GM12891 (cell line): Measurements from ENCODE around the gene SPON1.
"Not testable (repeated sequence)": the region's sequence is repeated elsewhere in the genome, so short reads cannot be mapped to it uniquely, and the experiment has no call there.

Experiments
- DNase-seq: peaks from one replicate; pipeline ENCODE4 v3.0.0; 2011; ENCODE audit warnings: low spot score; ENCODE audit not compliant: insufficient read length
- FAIRE-seq: peaks from 2 replicates; lab custom pipeline; 2011; peaks lifted over from hg19 to GRCh38; lab: Jason Lieb, UNC
- PAX5 ChIP-seq: IDR thresholded peaks from 2 replicates; pipeline ENCODE4 v1.6.1; 2011; ENCODE audit warnings: low read length, moderate library complexity, mild to moderate bottlenecking; ENCODE audit not compliant: insufficient read depth, severe bottlenecking
- POLR2A ChIP-seq: IDR thresholded peaks from 2 replicates; pipeline ENCODE4 v1.6.1; 2011; ENCODE audit warnings: low read depth, low read length, control low read depth
- POLR2AphosphoS5 ChIP-seq: IDR thresholded peaks from 2 replicates; pipeline ENCODE4 v1.6.1; 2011; ENCODE audit warnings: low read depth, low read length, control low read depth
- POU2F2 ChIP-seq: IDR thresholded peaks from 2 replicates; pipeline ENCODE4 v1.6.1; 2011; ENCODE audit warnings: low read depth, mild to moderate bottlenecking, control low read depth, low read length, moderate library complexity
- SPI1 ChIP-seq: IDR thresholded peaks from 2 replicates; pipeline ENCODE4 v1.6.1; 2011; ENCODE audit warnings: low read depth, low read length, control low read depth
- TAF1 ChIP-seq: IDR thresholded peaks from 2 replicates; pipeline ENCODE4 v1.6.1; 2011; ENCODE audit warnings: low read depth, low read length, control low read depth

Gene SPON1

DNA sequence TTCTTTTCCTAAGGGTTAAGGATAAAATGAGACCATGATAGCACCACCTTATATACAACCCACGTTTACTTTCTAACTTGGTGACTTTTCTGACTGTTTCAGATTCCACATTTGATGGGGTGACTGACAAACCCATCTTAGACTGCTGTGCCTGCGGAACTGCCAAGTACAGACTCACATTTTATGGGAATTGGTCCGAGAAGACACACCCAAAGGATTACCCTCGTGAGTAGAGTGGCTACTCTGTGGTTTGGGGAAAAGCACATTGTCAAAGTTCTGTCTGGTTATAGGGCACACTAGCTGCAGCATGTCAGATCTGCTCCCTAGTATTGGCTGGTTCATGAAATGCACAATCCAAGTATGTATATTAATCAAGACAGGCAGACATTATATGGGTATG, 117.3 kb downstream of the SPON1 start:
- no peak for TF ChIP-seq SPI1
- FAIRE-seq (no peak), DNase-seq (no peak)

DNA sequence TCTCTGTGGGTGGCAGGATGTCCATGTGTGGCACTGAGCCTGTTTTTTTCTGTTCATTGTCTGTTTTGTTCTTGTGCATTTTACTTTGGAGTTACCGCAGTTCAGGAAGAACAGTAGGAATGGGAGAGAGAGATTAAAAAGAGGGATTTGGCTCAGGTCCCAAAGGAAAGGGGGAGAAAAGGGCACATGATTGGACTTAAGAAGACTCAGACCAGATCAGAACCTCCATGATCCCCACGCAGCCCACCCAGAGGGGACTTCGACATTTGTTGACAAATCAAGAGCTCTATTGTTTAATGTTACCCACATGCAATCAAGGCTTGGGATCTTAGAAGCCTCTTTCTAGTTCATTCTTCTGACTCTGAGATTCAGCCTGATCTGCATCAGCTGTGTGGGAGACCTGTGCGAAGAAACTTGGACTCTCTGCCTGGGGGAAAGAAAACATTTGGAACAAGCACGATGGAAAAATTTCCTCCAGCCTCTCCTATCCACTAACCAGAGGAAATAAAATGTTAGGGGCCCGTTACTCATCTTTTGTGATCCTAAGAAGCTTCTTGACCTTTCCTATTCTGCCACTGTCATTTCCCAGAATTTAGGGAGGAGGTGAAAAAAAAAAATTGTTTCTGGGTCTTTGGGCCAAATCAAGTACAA, 119.2 kb downstream of the SPON1 start:
- FAIRE-seq = no peak
- no peak for DNase-seq
- TF ChIP-seq SPI1 (no peak), POU2F2 (no peak), POLR2AphosphoS5 (no peak), TAF1 (no peak), PAX5 (no peak), POLR2A (no peak)

DNA sequence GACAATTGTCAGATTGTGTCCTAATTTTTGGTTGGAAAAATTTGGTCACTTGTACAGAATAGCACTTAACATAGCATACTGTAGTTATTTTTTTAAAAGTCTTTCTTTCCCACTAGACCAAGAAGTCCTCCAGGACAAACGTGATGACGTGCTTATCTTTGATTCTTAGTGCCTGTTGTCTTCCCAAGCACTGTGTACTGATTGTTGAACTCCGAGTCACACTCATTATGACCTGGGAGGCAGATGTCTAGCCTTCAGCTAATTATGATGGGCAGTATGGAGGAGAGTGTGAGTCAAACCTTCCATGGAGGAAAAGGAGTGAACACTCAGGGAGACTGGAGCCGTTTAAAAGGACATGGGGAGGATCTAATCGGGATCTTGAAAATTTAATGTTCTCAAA, 119.8 kb downstream of the SPON1 start:
- DNase-seq (no peak), FAIRE-seq (no peak)
- TF ChIP-seq TAF1 (no peak), PAX5 (no peak), POLR2A (no peak), POLR2AphosphoS5 (no peak), POU2F2 (no peak), SPI1 (no peak)

DNA sequence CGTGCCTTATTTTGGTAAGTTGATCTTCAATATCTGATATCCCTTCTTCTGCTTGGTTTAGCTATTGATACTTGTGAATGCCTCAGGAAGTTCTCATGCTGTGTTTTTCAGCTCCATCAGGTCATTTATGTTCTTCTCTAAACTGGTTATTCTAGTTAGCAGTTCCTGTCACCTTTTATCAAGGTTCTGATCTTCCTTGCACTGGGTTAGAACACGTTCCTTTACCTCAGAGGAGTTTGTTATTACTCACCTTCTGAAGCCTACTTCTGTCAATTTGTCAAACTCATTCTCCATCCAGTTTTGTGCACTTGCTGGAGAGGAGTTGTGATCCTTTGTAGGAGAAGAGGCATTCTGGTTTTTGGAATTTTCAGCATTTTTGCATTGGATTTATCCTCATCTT, 126.3 kb downstream of the SPON1 start:
- FAIRE-seq, DNase-seq: not testable (repeated sequence)

DNA sequence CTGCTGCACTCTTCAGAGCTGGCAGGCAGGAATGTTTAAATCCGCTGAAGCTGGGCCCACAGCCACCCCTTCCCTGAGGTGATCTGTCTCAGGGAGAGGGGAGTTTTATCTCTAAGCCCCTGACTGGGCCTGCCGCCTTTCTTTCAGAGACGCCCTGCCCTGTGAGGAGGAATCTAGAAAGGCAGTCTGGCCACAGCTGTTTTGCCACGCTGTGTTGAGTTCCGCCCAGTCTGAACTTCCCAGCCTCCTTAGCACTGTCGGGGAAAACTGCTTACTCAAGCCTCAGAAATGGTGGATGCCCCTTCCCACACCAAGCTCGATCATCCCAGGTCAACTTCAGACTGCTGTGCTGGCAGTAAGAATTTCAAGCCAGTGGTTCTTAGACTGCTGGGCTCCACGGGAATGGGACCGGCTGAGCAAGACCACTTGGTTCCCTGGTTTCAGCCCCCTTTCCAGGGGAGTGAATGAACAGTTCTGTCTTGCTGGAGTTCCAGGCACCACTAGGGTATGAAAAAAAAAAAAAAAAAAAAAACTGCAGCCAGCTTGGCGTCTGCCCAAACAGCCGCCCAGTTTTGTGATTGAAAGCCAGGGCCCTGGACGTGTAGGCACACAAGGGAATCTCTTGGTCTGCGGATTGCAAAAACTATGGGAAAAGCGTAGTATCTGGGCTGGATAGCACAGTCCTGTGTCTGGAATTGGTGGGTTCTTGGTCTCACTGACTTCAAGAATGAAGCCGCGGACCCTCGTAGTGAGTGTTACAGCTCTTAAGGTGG, 127.4 kb downstream of the SPON1 start:
- DNase-seq = no peak
- TF ChIP-seq POLR2A (no peak), PAX5 (no peak), POU2F2 (no peak), SPI1 (no peak), TAF1 (no peak), POLR2AphosphoS5 (no peak)
- no peak for FAIRE-seq

DNA sequence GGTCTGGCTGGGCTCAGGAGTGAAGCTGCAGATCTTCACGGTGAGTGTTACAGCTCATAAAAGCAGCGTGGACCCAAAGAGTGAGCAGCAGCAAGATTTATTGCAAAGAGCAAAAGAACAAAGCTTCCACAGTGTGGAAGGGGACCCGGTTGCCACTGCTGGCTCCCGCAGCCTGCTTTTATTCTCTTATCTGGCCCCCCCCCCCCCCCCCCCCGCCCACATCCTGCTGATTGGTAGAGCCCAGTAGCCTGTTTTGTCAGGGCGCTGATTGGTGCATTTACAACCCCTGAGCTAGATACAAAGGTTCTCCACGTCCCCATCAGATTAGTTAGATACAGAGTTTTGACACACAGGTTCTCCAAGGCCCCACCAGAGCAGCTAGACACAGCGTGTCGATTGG, 128.1 kb downstream of the SPON1 start:
- not testable (repeated sequence) for FAIRE-seq, DNase-seq

DNA sequence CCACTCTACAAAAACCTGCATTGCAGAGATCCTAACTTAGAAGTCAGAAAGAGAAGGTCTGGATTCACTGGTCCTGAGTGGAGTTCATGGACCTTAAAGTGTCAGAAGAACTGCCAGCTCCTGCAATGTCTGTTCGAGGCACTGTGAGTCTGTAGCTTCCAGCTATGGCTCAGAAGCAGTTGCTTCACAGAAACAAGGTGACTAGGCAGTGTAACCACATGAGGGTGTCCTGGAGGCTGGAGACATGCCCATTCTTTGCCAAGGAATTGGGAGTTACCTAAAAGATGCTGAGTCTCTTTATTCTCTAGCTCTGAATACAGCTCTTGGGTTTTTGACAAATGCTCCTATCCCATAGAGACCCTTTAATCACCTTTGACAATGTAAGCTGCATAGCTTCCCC, 130.5 kb downstream of the SPON1 start:
- DNase-seq (no peak), FAIRE-seq (no peak)
- TF ChIP-seq PAX5 (no peak), POLR2AphosphoS5 (no peak), SPI1 (no peak), POLR2A (no peak), POU2F2 (no peak), TAF1 (no peak)

DNA sequence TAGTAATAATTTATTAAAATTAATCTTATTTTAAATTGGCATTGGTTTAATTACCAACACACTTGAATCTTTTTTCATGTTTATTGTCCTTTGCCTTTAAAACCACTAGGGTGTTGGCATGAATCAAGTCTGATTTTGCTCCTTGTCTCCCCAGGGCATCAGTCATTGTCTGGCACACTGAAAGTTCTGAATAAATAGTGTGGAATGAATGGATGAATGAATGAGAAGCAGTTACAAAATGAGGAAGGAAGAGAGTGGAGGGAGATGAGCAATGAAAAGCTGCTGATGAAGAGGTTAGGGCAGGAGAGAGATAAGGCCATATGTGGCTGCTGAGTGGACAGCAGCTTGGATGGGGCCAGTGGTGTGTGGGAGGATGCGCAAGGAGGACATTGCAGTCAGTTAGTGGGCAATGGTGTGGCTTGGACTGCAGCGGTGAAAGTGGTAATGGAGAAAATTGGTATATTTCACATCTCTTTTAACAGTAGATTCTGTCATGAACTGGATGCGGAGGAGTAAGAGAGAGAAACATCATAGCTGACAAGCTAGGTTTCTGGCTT, 132.0 kb downstream of the SPON1 start:
- no peak for TF ChIP-seq PAX5
- TF ChIP-seq POU2F2 = no peak
- TF ChIP-seq TAF1 = no peak
- no peak for TF ChIP-seq POLR2AphosphoS5
- DNase-seq (no peak), FAIRE-seq (no peak)

DNA sequence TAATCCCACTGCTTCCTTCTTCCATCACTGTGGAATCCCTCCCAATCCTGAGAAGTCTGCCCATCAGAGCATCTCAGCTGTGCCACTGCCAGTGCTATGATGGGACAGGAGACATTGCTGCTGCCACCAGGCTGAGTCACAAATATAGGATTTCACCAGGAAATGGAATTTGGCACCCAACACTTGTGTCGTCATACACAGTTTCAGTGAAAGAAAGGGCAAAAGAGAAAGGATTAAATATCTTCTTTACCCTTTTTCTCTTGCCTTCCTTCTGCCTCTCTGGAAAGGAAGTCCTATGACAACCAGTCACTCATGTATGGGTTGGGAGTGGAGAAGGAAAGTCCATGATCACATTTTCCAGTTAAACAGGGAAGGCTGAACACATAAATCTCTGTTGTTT, 133.4 kb downstream of the SPON1 start:
- DNase-seq (no peak), FAIRE-seq (no peak)
- TF ChIP-seq POLR2AphosphoS5 = no peak
- TF ChIP-seq TAF1 = no peak
- TF ChIP-seq PAX5 = no peak
- TF ChIP-seq POLR2A = no peak
- TF ChIP-seq SPI1 = no peak
- no peak for TF ChIP-seq POU2F2

DNA sequence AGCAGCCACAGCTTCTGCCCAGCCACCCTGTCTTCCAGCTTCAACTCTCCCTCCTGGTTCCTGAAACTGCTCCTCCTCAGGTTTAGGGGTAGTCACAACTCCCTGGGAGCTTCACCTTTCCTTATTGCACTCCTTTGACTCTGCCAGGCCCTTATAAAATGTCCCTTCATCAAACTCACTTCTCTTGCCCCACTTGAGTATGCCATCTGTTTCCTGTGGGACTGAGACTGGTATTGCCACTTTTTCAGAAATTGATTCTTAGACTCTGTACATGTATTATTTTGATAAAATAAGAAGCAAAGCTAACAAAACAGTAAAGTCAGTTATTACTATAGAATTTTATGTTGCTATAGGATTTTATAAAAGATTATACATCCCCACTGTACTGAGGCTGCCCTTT, 134.1 kb downstream of the SPON1 start:
- TF ChIP-seq PAX5 = no peak
- TF ChIP-seq POLR2A = no peak
- no peak for TF ChIP-seq SPI1
- TF ChIP-seq POU2F2 = no peak
- TF ChIP-seq TAF1 = no peak
- no peak for TF ChIP-seq POLR2AphosphoS5
- DNase-seq = no peak
- no peak for FAIRE-seq

DNA sequence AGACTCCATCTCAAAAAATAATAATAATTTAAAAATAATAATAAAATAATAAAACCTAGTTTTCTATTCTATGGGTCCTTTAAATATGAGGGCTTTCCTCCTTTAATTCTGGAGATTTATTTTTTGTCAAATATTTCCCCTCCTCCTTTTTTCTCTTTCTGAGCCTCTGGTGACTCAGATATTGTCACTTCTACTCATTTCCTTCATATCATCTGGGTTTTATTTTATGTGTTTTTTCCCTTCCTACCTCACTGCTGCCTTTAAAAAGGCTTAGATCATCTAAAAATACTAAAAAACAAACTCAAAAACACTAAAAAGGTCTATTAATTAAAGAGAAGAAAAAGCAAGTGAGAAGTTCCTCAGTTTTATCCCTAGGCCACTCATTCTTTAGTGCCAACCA, 138.9 kb downstream of the SPON1 start:
- no peak for TF ChIP-seq POU2F2
- no peak for TF ChIP-seq POLR2AphosphoS5
- TF ChIP-seq SPI1 = no peak
- no peak for TF ChIP-seq PAX5
- no peak for TF ChIP-seq POLR2A
- no peak for TF ChIP-seq TAF1
- DNase-seq = no peak
- no peak for FAIRE-seq
